ENCODE measurements around the gene SWT1.

DNA sequence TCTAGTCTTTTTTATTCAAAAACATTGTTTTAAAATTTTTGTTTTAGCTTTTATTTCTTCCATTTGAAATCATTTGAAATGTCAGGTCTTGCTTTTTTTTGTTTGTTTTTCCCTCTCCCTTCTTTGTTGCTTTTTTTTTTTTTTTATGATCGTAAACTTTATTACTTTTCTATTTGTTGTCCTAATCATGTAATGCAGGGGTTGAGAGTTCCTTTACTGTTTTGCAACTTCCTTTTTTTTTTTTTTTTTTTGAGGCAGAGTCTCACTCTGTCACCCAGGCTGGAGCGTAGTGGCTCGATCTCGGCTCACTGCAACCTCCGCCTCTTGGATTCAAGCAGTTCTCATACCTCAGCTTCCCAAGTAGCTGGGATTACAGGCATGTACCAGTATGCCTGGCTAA is 135.3 kb downstream of the SWT1 start:
- TF ChIP-seq FOXM1 (IDR thresholded peaks at IDR 0.05; ENCODE audit: borderline replicate concordance) (no peak), TARDBP (IDR thresholded peaks at IDR 0.05) (no peak), FOXK2 (IDR thresholded peaks at IDR 0.05) (no peak), LEF1 (IDR thresholded peaks at IDR 0.05; ENCODE audit: borderline replicate concordance) (no peak), ARNT (IDR thresholded peaks at IDR 0.05) (no peak), FOXA1 (IDR thresholded peaks at IDR 0.05) (no peak), ZNF384 (IDR thresholded peaks at IDR 0.05) (peak; percentile 87), BHLHE40 (IDR thresholded peaks at IDR 0.05; ENCODE audit: borderline replicate concordance) (no peak), SUZ12 (IDR thresholded peaks at IDR 0.05) (no peak), L3MBTL2 (conservative IDR thresholded peaks at IDR 0.05) (no peak)

All from HEK293T (cell line).